H1 (cell line): ENCODE results near the gene NAP1L1. TPM values are rescaled to one million over a fixed set of nuclear protein-coding genes. Genes with fewer than 3 reads are reported as not detected.

Source experiments
- CTCF ChIA-PET: fragments of 300-600 bp; sonication (Branson Sonifier 250); formaldehyde crosslinking; loops from one replicate; lab custom pipeline; 2021; ENCODE audit not compliant: partially characterized antibody; lab: Charles Lee
- POLR2A ChIA-PET: fragments of 300-600 bp; sonication (Branson Sonifier 250); formaldehyde crosslinking; loops from one replicate; lab custom pipeline; 2021; ENCODE audit warnings: inconsistent platforms; ENCODE audit not compliant: partially characterized antibody; lab: Charles Lee
- DNase-seq, 2 experiments: peaks; one replicate each; pipeline versions ENCODE4 v3.0.0 to v3.0.0-alpha.2; 2010 to 2022; ENCODE audit warnings: low spot score in 2 of 2, low read depth in 1 of 2, mixed read lengths in 1 of 2
- FAIRE-seq: peaks from 2 replicates; lab custom pipeline; 2011; peaks lifted over from hg19 to GRCh38; lab: Jason Lieb, UNC
- H2AFZ ChIP-seq: 2 replicates; pipeline ENCODE4 v1.8.1; 2012; ENCODE audit warnings: low read length, inconsistent platforms
- H2AK5ac ChIP-seq: 2 replicates; pipeline ENCODE4 v1.6.1; 2013; ENCODE audit warnings: low read depth, low read length
- H2BK120ac ChIP-seq: replicated peaks from 2 replicates; pipeline ENCODE3; 2013; ENCODE audit warnings: low read depth, low read length, inconsistent platforms
- H2BK12ac ChIP-seq: 2 replicates; pipeline ENCODE4 v1.6.1; 2013; ENCODE audit warnings: low read depth, low read length
- H2BK15ac ChIP-seq: 2 replicates; pipeline ENCODE4 v1.6.1; 2013; ENCODE audit warnings: low read length
- H2BK20ac ChIP-seq: 2 replicates; pipeline ENCODE4 v1.6.1; 2013; ENCODE audit warnings: low read length
- H2BK5ac ChIP-seq: 2 replicates; pipeline ENCODE4 v1.6.1; 2013; ENCODE audit warnings: low read depth, low read length
- H3K14ac ChIP-seq: 2 replicates; pipeline ENCODE4 v1.6.1; 2013; ENCODE audit warnings: inconsistent platforms; ENCODE audit not compliant: insufficient read length
- H3K18ac ChIP-seq: 2 replicates; pipeline ENCODE4 v1.6.1; 2013; ENCODE audit warnings: low read length; ENCODE audit errors: extremely low read depth
- H3K23ac ChIP-seq: 2 replicates; pipeline ENCODE4 v1.6.1; 2013; ENCODE audit warnings: inconsistent platforms; ENCODE audit not compliant: insufficient read length
- H3K23me2 ChIP-seq: 2 replicates; pipeline ENCODE4 v1.6.1; 2013; ENCODE audit warnings: low read depth, low read length
- H3K27ac ChIP-seq: 2 replicates; pipeline ENCODE4 v1.6.1; 2011; ENCODE audit warnings: low read depth, low read length, inconsistent platforms
- H3K27me3 ChIP-seq, 4 experiments: replicated peaks in 1 of 4; 1 replicate in 1 of 4; 2 replicates in 3 of 4; pipeline versions ENCODE4 v1.6.1 to v1.8.1; 2011 to 2013; ENCODE audit warnings: low read length in 3 of 4, mild to moderate bottlenecking in 3 of 4, inconsistent platforms in 2 of 4, mixed read lengths in 2 of 4, moderate library complexity in 1 of 4; ENCODE audit not compliant: control insufficient read depth in 3 of 4, insufficient read depth in 3 of 4; ENCODE audit errors: extremely low read depth in 1 of 4
- H3K36me3 ChIP-seq, 4 experiments: 2 replicates each; pipeline versions ENCODE4 v1.6.1 to v1.8.1; 2011 to 2013; ENCODE audit warnings: mild to moderate bottlenecking in 4 of 4, low read length in 3 of 4, moderate library complexity in 2 of 4, control low read depth in 1 of 4, inconsistent platforms in 1 of 4; ENCODE audit not compliant: insufficient read depth in 4 of 4, control insufficient read depth in 2 of 4
- H3K4ac ChIP-seq: replicated peaks from 2 replicates; pipeline ENCODE3; 2013; ENCODE audit warnings: low read length, low read depth, mixed read lengths, inconsistent platforms; ENCODE audit not compliant: insufficient read length
- H3K4me1 ChIP-seq, 4 experiments: replicated peaks in 1 of 4; 1 replicate in 1 of 4; 2 replicates in 3 of 4; pipeline versions ENCODE4 v1.6.1 to v1.8.1; 2011 to 2013; ENCODE audit warnings: low read length in 3 of 4, inconsistent platforms in 2 of 4, mixed read lengths in 1 of 4; ENCODE audit not compliant: insufficient read depth in 4 of 4, control insufficient read depth in 3 of 4
- H3K4me2 ChIP-seq, 2 experiments: 2 replicates each; pipeline versions ENCODE4 v1.6.1 to v1.8.1; 2011 to 2013; ENCODE audit warnings: low read depth in 2 of 2, low read length in 2 of 2, control low read depth in 1 of 2, inconsistent platforms in 1 of 2, mild to moderate bottlenecking in 1 of 2; ENCODE audit not compliant: insufficient read depth in 1 of 2
- H3K4me3 ChIP-seq, 4 experiments: fragments of 200-600, 300-600 bp in 1 of 4; sonication (generic), shearing (Covaris generic), sonication (Bioruptor Twin) in 1 of 4; 2 replicates each; pipeline versions ENCODE4 v1.5.1 to v1.8.1; 2011 to 2016; ENCODE audit warnings: low read length in 4 of 4, low read depth in 3 of 4, control low read depth in 2 of 4, inconsistent platforms in 2 of 4, mild to moderate bottlenecking in 2 of 4, mixed read lengths in 1 of 4, moderate library complexity in 1 of 4; ENCODE audit not compliant: insufficient read depth in 2 of 4; ENCODE audit errors: extremely low read depth in 1 of 4
- H3K56ac ChIP-seq: replicated peaks from 2 replicates; pipeline ENCODE3; 2013; ENCODE audit warnings: low read depth, mild to moderate bottlenecking, mixed read lengths, low read length, inconsistent platforms; ENCODE audit not compliant: insufficient read length
- H3K79me1 ChIP-seq: 2 replicates; pipeline ENCODE4 v1.6.1; 2013; ENCODE audit warnings: low read depth, low read length, control low read depth
- H3K79me2 ChIP-seq, 2 experiments: 2 replicates each; pipeline versions ENCODE4 v1.6.1 to v1.8.1; 2012 to 2013; ENCODE audit warnings: low read length in 2 of 2, mild to moderate bottlenecking in 2 of 2, inconsistent platforms in 1 of 2; ENCODE audit not compliant: insufficient read depth in 2 of 2, control insufficient read depth in 1 of 2
- H3K9ac ChIP-seq, 4 experiments: replicated peaks in 1 of 4; 1 replicate in 1 of 4; 2 replicates in 3 of 4; pipeline versions ENCODE4 v1.6.1 to v1.8.1; 2011 to 2013; ENCODE audit warnings: low read depth in 3 of 4, low read length in 3 of 4, control low read depth in 2 of 4, mild to moderate bottlenecking in 2 of 4, moderate library complexity in 2 of 4, inconsistent platforms in 1 of 4; ENCODE audit errors: extremely low read depth in 1 of 4
- H3K9me3 ChIP-seq, 2 experiments: 2 replicates each; pipeline versions ENCODE4 v1.6.1 to v1.8.1; 2012 to 2013; ENCODE audit warnings: mild to moderate bottlenecking in 2 of 2, moderate library complexity in 2 of 2, control low read depth in 1 of 2, inconsistent platforms in 1 of 2, low read depth in 1 of 2, low read length in 1 of 2, mixed read lengths in 1 of 2; ENCODE audit not compliant: insufficient read depth in 2 of 2
- H4K20me1 ChIP-seq, 2 experiments: replicated peaks in 1 of 2; 2 replicates each; pipeline versions ENCODE3 to v1.8.1; 2011 to 2013; ENCODE audit warnings: inconsistent platforms in 2 of 2, low read length in 2 of 2, mild to moderate bottlenecking in 1 of 2; ENCODE audit not compliant: insufficient read depth in 2 of 2, control insufficient read depth in 1 of 2
- H4K5ac ChIP-seq: 2 replicates; pipeline ENCODE4 v1.6.1; 2013; ENCODE audit warnings: low read length, low read depth, mixed read lengths, inconsistent platforms; ENCODE audit not compliant: insufficient read length
- H4K8ac ChIP-seq: 2 replicates; pipeline ENCODE4 v1.8.0; 2013; ENCODE audit warnings: mild to moderate bottlenecking, moderate library complexity, low read length, inconsistent platforms; ENCODE audit not compliant: insufficient read depth; ENCODE audit errors: extremely low read depth
- H4K91ac ChIP-seq: replicated peaks from 2 replicates; pipeline ENCODE3; 2013; ENCODE audit warnings: low read length, mixed read lengths, inconsistent platforms; ENCODE audit not compliant: insufficient read length
- CEBPB ChIP-seq: IDR thresholded peaks from 2 replicates; pipeline ENCODE4 v1.6.1; 2012; ENCODE audit warnings: low read depth, low read length
- CTCF ChIP-seq, 3 experiments: IDR thresholded peaks; 1 replicate in 2 of 3; 2 replicates in 1 of 3; pipeline versions ENCODE4 v1.5.1 to v1.6.1; 2011; ENCODE audit warnings: low read length in 3 of 3, mild to moderate bottlenecking in 3 of 3, inconsistent platforms in 2 of 3, low read depth in 1 of 3, moderate library complexity in 1 of 3; ENCODE audit not compliant: insufficient read depth in 1 of 3; ENCODE audit errors: control extremely low read depth in 1 of 3
- EP300 ChIP-seq, 2 experiments: IDR thresholded peaks; 1 replicate in 1 of 2; 2 replicates in 1 of 2; pipeline ENCODE4 v1.6.1; 2011 to 2012; ENCODE audit warnings: low read depth in 2 of 2, low read length in 2 of 2, mild to moderate bottlenecking in 2 of 2, borderline replicate concordance in 1 of 2, inconsistent platforms in 1 of 2, moderate library complexity in 1 of 2
- GABPA ChIP-seq: IDR thresholded peaks from 2 replicates; pipeline ENCODE4 v1.6.1; 2011; ENCODE audit warnings: mild to moderate bottlenecking, low read length, moderate library complexity, borderline replicate concordance; ENCODE audit not compliant: insufficient read depth
- RNF2 ChIP-seq: fragments of 200-900, 300-1000 bp; sonication (generic); IDR thresholded peaks from 2 replicates; pipeline ENCODE4 v1.7.1; 2016; ENCODE audit warnings: borderline replicate concordance, low read depth, mild to moderate bottlenecking, antibody characterized with exemption, low read length; ENCODE audit not compliant: poor library complexity, severe bottlenecking; ENCODE audit errors: missing control alignments
- TAF1 ChIP-seq: IDR thresholded peaks from 2 replicates; pipeline ENCODE4 v1.6.1; 2011; ENCODE audit warnings: mild to moderate bottlenecking, low read depth, low read length
- TAF7 ChIP-seq: optimal IDR thresholded peaks from 2 replicates; pipeline ENCODE3; 2011; ENCODE audit warnings: low read depth, mild to moderate bottlenecking, inconsistent platforms, low read length, moderate library complexity, borderline replicate concordance
- TBP ChIP-seq: IDR thresholded peaks from 2 replicates; pipeline ENCODE4 v1.6.1; 2011; ENCODE audit warnings: low read depth, low read length, improper control_type of control experiment
- WGBS, 2 experiments: shearing (Covaris generic) in 1 of 2; methylation state at CpG; one replicate each; pipeline versions ENCODE4 v1.1.6 to v1.1.7; 2013 to 2015; ENCODE audit warnings: low lambda C conversion rate in 2 of 2, mixed read lengths in 2 of 2, inconsistent platforms in 1 of 2, low coverage in 1 of 2, missing lambda C conversion rate in 1 of 2; ENCODE audit not compliant: insufficient replicate concordance in 2 of 2, insufficient coverage in 1 of 2, insufficient read length in 1 of 2; ENCODE audit errors: extremely low coverage in 1 of 2, missing lambda C conversion rate in 1 of 2; 5-methylcytosine and 5-hydroxymethylcytosine counted together
- polyA plus RNA-seq, 7 experiments: library from polyadenylated mRNA; depleted of rRNA in 3 of 7; stranded (reverse) in 5 of 7; unstranded in 2 of 7; fragments of >200 nt in 5 of 7; fragments of 200-250 nt in 2 of 7; gene quantifications; 1 replicate in 5 of 7; 2 replicates in 1 of 7; 4 replicates in 1 of 7; pipeline versions ENCODE4 v1.2.1 to v1.2.3, GENCODE V29; 2011 to 2013; ENCODE audit warnings: missing spikeins in 2 of 7, mixed read lengths in 2 of 7
- total RNA-seq: library from RNA; stranded (reverse); fragmentation: NEBNext Ultra II Directional; extraction: Animal tissue kit (Norgen Biotek cat#: 25700); gene quantifications from 2 replicates; pipeline ENCODE4 v1.2.1, GENCODE V29; 2021

NAP1L1 gene
- total and polyA plus RNA-seq, 2 of the 8 experiments (the other 6 are each of a cell fraction or from before 2014, with no cell fraction given) = 202 to 1,159 TPM

- H3K4me2 ChIP-seq = peak overlapping the region; percentile 24 to 56; a peak in 3 of 4 replicates
- no peak overlapping the region for H3K9ac ChIP-seq
- CTCF ChIA-PET = interaction anchor here (0.6 to 2.4 kb wide), 9 partner anchors 11 to 256 kb away, joined by 3 to 7 read pairs (median 5); no protein-coding TSS in a partner anchor
- no peak overlapping the region for H2BK120ac ChIP-seq
- no peak overlapping the region for H3K23ac ChIP-seq
- H3K4me1 ChIP-seq = peaks cover 0 to 19% (median 11%) of the 10 kb centered on the region in 4 experiments; a peak in 5 of 7 replicates
- WGBS, 2 experiments = 73% methylated on average over 6 of the region's 6 CpGs; no CpG with 5 or more reads in 1 of the 2 experiments
- H2BK15ac ChIP-seq = no peak overlapping the region
- H2BK5ac ChIP-seq = no peak overlapping the region
- peak overlapping the region in 1 of 4 experiments; percentile 97; a peak in 1 of 8 replicates for H3K4me3 ChIP-seq
- H2AK5ac ChIP-seq = no peak overlapping the region
- no peak overlapping the region for H3K4ac ChIP-seq
- H3K56ac ChIP-seq = no peak overlapping the region
- DNase-seq (no peak), FAIRE-seq (no peak)
- H3K79me2 ChIP-seq = peaks cover 73 to 83% of the 10 kb centered on the region in 2 experiments
- H3K23me2 ChIP-seq = peaks cover 2% of the 10 kb centered on the region; the same call in 1 of the 2 replicates
- no peak overlapping the region for H4K5ac ChIP-seq
- no peak overlapping the region for H2BK20ac ChIP-seq
- no peak overlapping the region for H2BK12ac ChIP-seq
- peaks cover 0 to 25% (median 1%) of the 10 kb centered on the region in 4 experiments; a peak in 1 of 8 replicates for H3K36me3 ChIP-seq
- no peak overlapping the region for H4K8ac ChIP-seq
- H3K27me3 ChIP-seq = no peaks in the 10 kb centered on the region
- POLR2A ChIA-PET = interaction anchor here (1.0 to 4.7 kb wide), 7 partner anchors 8 to 569 kb away, joined by 3 to 21 read pairs (median 4); partner anchors contain the start of genes BBS10 and KRR1
- H3K9me3 ChIP-seq = no peaks in the 10 kb centered on the region
- no peak overlapping the region for H2AFZ ChIP-seq
- H3K14ac ChIP-seq = no peak overlapping the region
- H3K18ac ChIP-seq = no peak overlapping the region
- H3K79me1 ChIP-seq = no peaks in the 10 kb centered on the region
- no peak overlapping the region for H3K27ac ChIP-seq
- no peak overlapping the region for H4K91ac ChIP-seq
- H4K20me1 ChIP-seq = peaks cover 25 to 41% of the 10 kb centered on the region in 2 experiments
- no peak for TF ChIP-seq CEBPB
- TF ChIP-seq TAF7 = no peak
- TF ChIP-seq GABPA = no peak
- TF ChIP-seq EP300 (IDR thresholded peaks at IDR 0.05; ENCODE audit: borderline replicate concordance in 1 of 2, low read depth in 2 of 2, low read length in 2 of 2) = no peak
- no peak for TF ChIP-seq TBP
- peak in 2 of 3 experiments; percentile 27 to 35; a peak in 2 of 4 replicates for TF ChIP-seq CTCF (IDR thresholded peaks at IDR 0.05; ENCODE audit: control extremely low read depth in 1 of 3, insufficient read depth in 1 of 3, low read depth in 1 of 3, low read length in 3 of 3)
- no peak for TF ChIP-seq RNF2
- no peak for TF ChIP-seq TAF1
Observed at GRCh38 chr12:76080729-76081415, 3.6 kb downstream of the NAP1L1 start.
